ENCODE measurements around the gene TASL.

DNA sequence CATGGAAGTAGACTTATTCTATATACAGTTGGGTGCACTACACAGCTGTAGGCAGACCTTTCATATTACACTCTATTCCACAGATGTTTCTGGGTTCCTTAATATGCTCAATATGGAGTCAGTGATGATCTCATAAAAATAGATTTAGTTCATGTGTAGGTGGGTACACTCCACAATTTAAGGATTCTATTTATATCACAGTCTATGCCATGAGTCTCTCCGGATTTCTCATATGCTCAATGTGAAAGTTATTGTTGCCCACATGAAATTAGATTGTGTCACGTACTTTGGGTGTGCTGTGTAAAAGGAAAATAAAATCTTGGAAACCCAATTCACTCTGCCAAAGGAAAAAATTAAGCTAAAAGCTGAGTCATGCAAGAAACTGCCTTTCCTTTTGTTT, 32.5 kb upstream of the TASL start:
- no peak for TF ChIP-seq POU6F1 (CRISPR knock-in tag; IDR thresholded peaks at IDR 0.05; ENCODE audit: borderline replicate concordance, low read depth)
- no peak for TF ChIP-seq ZFP30 (CRISPR knock-in tag; IDR thresholded peaks at IDR 0.05)
- no peak for TF ChIP-seq TSHZ2 (CRISPR knock-in tag; IDR thresholded peaks at IDR 0.05)
- no peak for TF ChIP-seq ARNTL (CRISPR knock-in tag; IDR thresholded peaks at IDR 0.05; ENCODE audit: borderline replicate concordance, low read depth)
- TF ChIP-seq PATZ1 (CRISPR knock-in tag; IDR thresholded peaks at IDR 0.05; ENCODE audit: borderline replicate concordance): no peak
- no peak for TF ChIP-seq SNAI2 (CRISPR knock-in tag; IDR thresholded peaks at IDR 0.05)
- no peak for TF ChIP-seq CSRNP3 (CRISPR knock-in tag; IDR thresholded peaks at IDR 0.05)
- no peak for TF ChIP-seq CREB5 (CRISPR knock-in tag; IDR thresholded peaks at IDR 0.05; ENCODE audit: low read depth)
- no peak for TF ChIP-seq PPARA (CRISPR knock-in tag; IDR thresholded peaks at IDR 0.05; ENCODE audit: borderline replicate concordance)
- TF ChIP-seq RARB (CRISPR knock-in tag; IDR thresholded peaks at IDR 0.05): no peak
- no peak for TF ChIP-seq ZFP3 (CRISPR knock-in tag; IDR thresholded peaks at IDR 0.05)

Measured in SK-N-SH treated with all-trans-retinoic acid at 6 μM for 48 hours (cell line).